B cell (primary cell): Measurements from ENCODE around the gene TRIP10.

ENCODE experiments used
- CTCF ChIP-seq: fragments of 200-600 bp; IDR thresholded peaks from one replicate; pipeline ENCODE4 v1.8.0; 2022; ENCODE audit warnings: antibody characterized with exemption, mild to moderate bottlenecking
- EZH2 ChIP-seq: IDR thresholded peaks from 2 replicates; pipeline ENCODE4 v1.6.1; 2012; ENCODE audit warnings: borderline replicate concordance, low read depth, mild to moderate bottlenecking, moderate library complexity, low read length; ENCODE audit not compliant: insufficient read depth, poor library complexity, severe bottlenecking

GRCh38 chr19:6769006-6769619 is 29.6 kb downstream of the TRIP10 start:
- TF ChIP-seq CTCF, result peak; percentile 40
- no peak for TF ChIP-seq EZH2
